22Rv1 (cell line): ENCODE results near the gene RCSD1.

Experiments used
- H3K27ac ChIP-seq: fragments of 450-650 bp; 2 replicates; pipeline ENCODE4 v1.5.1; 2017
- ZFX ChIP-seq: fragments of 450-650 bp; IDR thresholded peaks from 2 replicates; pipeline ENCODE4 v1.6.1; 2017; ENCODE audit warnings: antibody characterized with exemption, borderline replicate concordance
- TF ChIP-seq, protein P1 (sequence below): fragments of 450-650 bp; IDR thresholded peaks from 2 replicates; pipeline ENCODE4 v1.5.1; 2017; ENCODE audit warnings: mild to moderate bottlenecking

Gene RCSD1

DNA sequence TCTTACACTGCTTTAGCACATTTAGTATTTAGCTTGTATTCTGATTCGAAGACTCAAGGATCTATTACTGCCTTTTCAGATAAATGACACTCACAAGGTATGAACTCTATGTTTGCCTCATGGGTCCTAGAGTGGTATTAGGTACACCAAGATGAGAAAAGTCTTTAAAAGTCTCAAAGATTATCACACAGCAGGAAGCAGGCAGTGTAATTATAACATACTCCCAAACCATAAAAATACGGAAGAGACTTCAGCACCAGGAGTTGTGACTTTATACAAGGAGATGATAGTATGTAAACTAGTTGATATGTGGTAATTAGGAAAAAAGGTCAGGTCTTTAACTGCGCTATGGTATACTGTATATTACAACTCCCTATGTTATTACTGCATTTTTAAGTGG lies 11.2 kb upstream of the RCSD1 start:
- TF ChIP-seq, protein P1, sequence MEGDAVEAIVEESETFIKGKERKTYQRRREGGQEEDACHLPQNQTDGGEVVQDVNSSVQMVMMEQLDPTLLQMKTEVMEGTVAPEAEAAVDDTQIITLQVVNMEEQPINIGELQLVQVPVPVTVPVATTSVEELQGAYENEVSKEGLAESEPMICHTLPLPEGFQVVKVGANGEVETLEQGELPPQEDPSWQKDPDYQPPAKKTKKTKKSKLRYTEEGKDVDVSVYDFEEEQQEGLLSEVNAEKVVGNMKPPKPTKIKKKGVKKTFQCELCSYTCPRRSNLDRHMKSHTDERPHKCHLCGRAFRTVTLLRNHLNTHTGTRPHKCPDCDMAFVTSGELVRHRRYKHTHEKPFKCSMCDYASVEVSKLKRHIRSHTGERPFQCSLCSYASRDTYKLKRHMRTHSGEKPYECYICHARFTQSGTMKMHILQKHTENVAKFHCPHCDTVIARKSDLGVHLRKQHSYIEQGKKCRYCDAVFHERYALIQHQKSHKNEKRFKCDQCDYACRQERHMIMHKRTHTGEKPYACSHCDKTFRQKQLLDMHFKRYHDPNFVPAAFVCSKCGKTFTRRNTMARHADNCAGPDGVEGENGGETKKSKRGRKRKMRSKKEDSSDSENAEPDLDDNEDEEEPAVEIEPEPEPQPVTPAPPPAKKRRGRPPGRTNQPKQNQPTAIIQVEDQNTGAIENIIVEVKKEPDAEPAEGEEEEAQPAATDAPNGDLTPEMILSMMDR: no peak
- no peak for TF ChIP-seq ZFX
- H3K27ac ChIP-seq: no peak overlapping the region

DNA sequence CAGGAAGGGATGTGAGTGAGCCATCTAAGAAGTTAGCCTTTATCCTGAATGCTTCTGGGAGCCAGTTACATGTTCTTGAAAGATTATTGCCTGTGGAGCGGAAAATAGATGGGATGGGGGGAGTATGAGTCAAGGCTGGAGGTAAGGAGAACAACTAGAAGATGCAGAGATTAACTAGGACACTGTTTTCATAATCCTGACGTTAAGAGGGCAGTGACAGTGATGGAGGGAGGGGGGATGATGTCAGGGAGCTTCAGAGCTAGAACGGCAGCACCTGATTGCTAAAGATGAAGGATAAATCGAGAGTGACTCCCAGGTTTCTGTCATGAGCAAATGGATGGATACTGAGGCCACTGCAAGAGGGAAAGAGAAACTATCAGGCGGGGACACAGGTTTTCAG lies 10.0 kb upstream of the RCSD1 start:
- TF ChIP-seq, protein P1: no peak
- TF ChIP-seq ZFX: no peak
- no peak overlapping the region for H3K27ac ChIP-seq

DNA sequence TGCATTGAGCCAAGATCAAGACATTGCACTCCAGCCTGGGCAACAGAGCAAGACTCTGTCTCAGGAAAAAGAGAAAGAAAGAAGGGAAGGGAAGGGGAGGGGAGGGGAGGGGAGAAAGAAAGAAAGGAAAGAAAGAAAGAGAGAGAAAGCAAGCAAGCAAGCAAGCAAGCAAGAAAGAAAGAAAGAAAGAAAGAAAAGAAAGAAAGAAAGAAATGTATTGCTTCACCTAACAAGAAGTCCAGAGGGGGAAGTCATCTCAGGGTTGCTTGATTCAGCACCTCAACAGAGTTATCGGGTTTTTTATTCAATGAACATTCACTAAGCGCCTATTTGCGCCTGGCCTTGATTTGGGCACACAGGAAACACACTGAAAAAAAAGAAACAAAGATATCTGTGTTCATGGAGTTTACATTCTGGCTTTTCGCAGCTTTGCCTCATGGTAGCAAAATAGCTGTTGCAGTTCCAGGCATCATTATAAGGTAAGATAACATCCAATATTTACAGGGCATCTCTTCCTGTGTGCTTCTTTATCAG lies 8.2 kb upstream of the RCSD1 start:
- H3K27ac ChIP-seq: no peak overlapping the region
- TF ChIP-seq, protein P1: no peak
- no peak for TF ChIP-seq ZFX

DNA sequence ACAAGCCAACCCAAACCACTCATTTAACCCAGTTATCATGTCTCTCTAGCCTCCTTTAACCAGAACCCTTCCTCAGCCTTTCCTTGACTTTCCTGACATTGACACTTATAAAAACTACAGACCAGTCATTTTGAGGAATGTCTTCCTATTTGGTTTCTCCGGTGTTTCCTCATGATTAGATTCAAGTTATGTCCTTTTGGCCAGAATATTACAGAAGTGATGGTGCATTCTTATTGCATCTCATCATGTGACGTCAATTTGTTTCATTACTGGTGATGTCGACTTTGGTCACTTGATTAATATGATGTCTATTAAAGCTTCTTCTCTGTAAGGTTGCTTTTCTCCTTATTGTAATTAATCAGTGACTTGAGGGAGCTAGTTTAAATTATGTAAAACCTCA lies 6.1 kb upstream of the RCSD1 start:
- TF ChIP-seq ZFX: no peak
- TF ChIP-seq, protein P1: no peak
- H3K27ac ChIP-seq: no peak overlapping the region

DNA sequence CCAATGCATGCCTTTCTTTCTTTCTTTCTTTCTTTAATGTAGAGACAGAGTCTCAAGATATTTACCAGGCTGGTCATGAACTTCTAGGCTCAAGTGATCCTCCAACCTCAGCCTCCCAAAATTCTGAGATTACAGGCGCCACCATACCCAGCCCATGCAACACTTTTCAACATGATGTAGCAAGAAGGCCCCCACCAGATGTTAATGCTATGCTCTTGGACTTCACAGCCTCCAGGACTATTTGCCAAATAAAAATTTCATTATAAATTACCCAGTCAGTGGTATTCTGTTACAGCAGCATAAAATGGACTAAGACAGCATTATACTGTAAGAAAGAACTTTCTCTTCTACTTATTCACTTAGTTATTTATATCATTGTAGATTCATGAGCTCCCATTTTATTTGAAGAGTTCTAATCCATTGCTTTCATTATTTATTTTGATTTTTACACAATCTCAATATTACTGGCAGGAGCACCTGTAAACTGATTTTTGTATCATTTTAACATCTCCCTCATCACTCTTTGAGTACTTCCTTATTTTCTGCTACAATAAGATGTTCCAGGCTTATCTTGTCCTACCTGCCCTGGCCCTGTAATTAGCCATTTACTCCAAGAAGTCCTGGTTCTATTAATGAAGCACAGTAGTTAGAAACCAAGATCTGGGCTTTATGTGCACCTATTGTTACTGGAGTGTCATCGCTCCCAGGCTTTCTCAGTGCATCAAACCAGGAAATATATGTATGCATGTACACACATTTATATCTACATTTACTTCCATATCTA lies 4.8 kb upstream of the RCSD1 start:
- H3K27ac ChIP-seq: no peak overlapping the region
- TF ChIP-seq ZFX: no peak
- TF ChIP-seq, protein P1: no peak

DNA sequence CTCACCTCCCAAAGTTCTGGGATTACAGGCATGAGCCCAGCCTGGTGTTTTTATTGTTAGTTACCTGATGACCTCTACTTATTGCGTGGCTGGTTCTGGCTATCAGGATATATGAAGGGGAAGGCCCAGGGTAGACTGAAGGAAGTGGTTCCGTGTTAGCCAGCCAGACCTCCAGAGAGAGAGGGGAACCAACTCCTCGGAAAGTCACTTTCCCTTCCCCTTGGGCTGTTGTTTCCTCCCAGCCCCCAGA lies 2.5 kb upstream of the RCSD1 start:
- no peak for TF ChIP-seq ZFX
- TF ChIP-seq, protein P1: no peak
- H3K27ac ChIP-seq: no peak overlapping the region

DNA sequence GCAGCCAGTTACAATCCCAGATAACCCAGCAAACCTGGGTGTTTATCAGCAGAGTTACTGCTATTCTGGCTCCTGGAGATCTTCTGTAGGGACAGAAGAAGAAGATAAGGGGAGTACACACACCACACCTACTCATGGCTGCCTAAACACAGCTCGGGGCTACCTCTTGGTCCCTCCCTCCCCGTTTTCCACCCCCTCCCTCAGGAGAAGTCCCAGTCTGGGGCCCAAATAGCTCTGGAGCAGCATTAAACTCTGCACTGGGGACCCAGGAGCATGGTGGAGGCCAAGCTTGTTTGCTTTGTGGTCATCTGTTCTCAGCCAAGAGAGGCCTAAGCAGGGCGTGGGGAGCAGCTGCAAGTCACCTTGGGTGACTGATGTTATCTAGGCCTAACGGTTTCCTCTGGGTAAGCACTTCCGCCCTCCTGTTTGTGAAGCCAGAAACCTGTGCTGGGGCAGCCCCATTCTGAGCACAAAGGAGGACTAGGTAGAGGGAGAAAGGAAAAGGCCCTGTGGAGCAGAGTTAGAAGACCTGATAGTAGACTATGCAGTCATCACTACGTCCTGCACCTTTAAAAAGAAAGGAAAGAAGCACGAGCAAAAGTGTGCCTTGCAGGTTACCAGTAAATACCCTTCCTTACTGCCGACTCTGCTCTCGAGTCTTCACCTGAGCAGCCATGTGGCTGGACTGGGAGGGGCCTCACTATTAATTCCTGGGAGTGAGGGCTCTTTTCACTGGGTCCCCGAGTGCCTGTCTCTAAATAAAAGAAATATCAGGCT lies 2.0 kb upstream of the RCSD1 start:
- no peak overlapping the region for H3K27ac ChIP-seq
- TF ChIP-seq ZFX: no peak
- TF ChIP-seq, protein P1: no peak
